ENCODE measurements around the gene MGAT1.
"Not testable (repeated sequence)": the region's sequence is repeated elsewhere in the genome, so short reads cannot be mapped to it uniquely, and the experiment has no call there.

Gene MGAT1

DNA sequence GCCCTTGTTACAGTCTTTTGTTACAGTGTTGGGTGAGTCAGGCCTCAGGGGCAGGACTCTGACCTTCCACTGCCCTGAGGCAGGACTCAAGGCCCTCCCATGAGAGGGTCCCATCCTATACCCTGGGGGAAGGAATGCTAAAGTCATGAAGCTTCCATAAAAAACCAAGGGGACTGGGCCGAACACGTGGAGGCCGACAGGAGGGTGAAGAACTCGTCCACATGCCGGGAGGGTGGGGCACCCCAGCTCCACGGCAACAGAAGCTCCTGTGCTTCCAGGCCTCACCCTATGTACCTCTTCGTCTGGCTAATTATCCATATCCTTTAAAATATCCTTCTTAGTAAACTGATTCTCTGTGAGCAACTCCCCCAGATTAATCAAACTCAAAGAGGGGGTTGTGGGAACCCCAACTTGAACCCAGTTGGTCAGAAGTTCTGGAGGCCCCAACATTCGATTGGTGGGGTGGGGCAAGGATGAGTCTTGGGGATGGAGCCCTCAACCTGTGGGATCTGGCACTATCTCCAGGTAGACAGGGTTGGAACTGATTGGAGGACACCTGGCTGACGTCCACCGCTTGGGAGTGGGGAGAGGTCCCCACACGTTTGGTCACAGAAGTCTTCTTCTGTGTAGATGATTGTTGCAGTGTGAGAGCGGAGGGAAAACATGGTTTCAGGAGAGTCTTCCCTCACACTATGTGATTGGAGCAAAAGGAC is 19.1 kb downstream of the MGAT1 start:
- Histone ChIP-seq H3K79me2 (ENCODE audit: control insufficient read depth, insufficient read depth, low read length, poor library complexity) (peaks cover 4% of the 10 kb centered on the region), H4K91ac (ENCODE audit: low read depth, low read length) (no peak overlapping the region), H3K79me1 (ENCODE audit: low read length) (peaks cover 16% of the 10 kb centered on the region), H3K4ac (ENCODE audit: low read depth, low read length) (no peak overlapping the region), H3K27ac (ENCODE audit: low read depth, low read length) (no peak overlapping the region), H3K9me3 (ENCODE audit: insufficient read depth, low read depth, low read length) (no peaks in the 10 kb centered on the region), H4K8ac (ENCODE audit: low read depth, low read length) (no peak overlapping the region), H2AFZ (ENCODE audit: insufficient read depth, low read length, poor library complexity) (no peak overlapping the region), H4K12ac (ENCODE audit: low read depth, low read length) (no peak overlapping the region), H3K27me3 (ENCODE audit: insufficient read depth, low read length) (no peaks in the 10 kb centered on the region), H3K14ac (ENCODE audit: low read length) (no peak overlapping the region), H3K23ac (ENCODE audit: low read length) (no peak overlapping the region), H3K4me1 (ENCODE audit: control insufficient read depth in 1 of 2, insufficient read depth in 2 of 2, low read length in 2 of 2) (peaks cover 29 to 31% of the 10 kb centered on the region in 2 experiments), H3K18ac (ENCODE audit: low read length) (no peak overlapping the region), H3K4me3 (ENCODE audit: low read depth, low read length) (no peak overlapping the region), H2BK12ac (ENCODE audit: low read length) (no peak overlapping the region), H3K9ac (ENCODE audit: low read length) (no peak overlapping the region), H2AK5ac (ENCODE audit: low read length) (no peak overlapping the region), H2BK5ac (ENCODE audit: low read depth, low read length, poor library complexity) (no peak overlapping the region), H3K4me2 (ENCODE audit: low read length) (no peak overlapping the region), H2BK120ac (ENCODE audit: insufficient read depth, low read length, poor library complexity) (no peak overlapping the region), H3K36me3 (ENCODE audit: control insufficient read depth in 1 of 2, insufficient read depth in 2 of 2, low read length in 2 of 2) (peaks cover 2 to 3% of the 10 kb centered on the region in 2 experiments)
- no CpG with 5 or more reads among the region's 12 CpGs for WGBS (ENCODE audit: extremely low coverage, insufficient coverage, insufficient read length)
- no peak for DNase-seq

- H4K8ac ChIP-seq (ENCODE audit: low read depth, low read length): no peak overlapping the region
- H4K91ac ChIP-seq (ENCODE audit: low read depth, low read length): no peak overlapping the region
- H3K14ac ChIP-seq (ENCODE audit: low read length): no peak overlapping the region
- H3K79me2 ChIP-seq (ENCODE audit: control insufficient read depth, insufficient read depth, low read length, poor library complexity): peaks cover 4% of the 10 kb centered on the region
- H3K9me3 ChIP-seq (ENCODE audit: insufficient read depth, low read depth, low read length): no peaks in the 10 kb centered on the region
- no peak overlapping the region for H4K12ac ChIP-seq (ENCODE audit: low read depth, low read length)
- no peak overlapping the region for H3K9ac ChIP-seq (ENCODE audit: low read length)
- H2AFZ ChIP-seq (ENCODE audit: insufficient read depth, low read length, poor library complexity): no peak overlapping the region
- H3K4me3 ChIP-seq (ENCODE audit: low read depth, low read length): no peak overlapping the region
- no peak overlapping the region for H3K4me2 ChIP-seq (ENCODE audit: low read length)
- H3K27me3 ChIP-seq (ENCODE audit: insufficient read depth, low read length): no peaks in the 10 kb centered on the region
- WGBS (ENCODE audit: extremely low coverage, insufficient coverage, insufficient read length): no CpG with 5 or more reads among the region's 2 CpGs
- no peak overlapping the region for H2BK12ac ChIP-seq (ENCODE audit: low read length)
- H2BK120ac ChIP-seq (ENCODE audit: insufficient read depth, low read length, poor library complexity): no peak overlapping the region
- peaks cover 16% of the 10 kb centered on the region for H3K79me1 ChIP-seq (ENCODE audit: low read length)
- H3K4ac ChIP-seq (ENCODE audit: low read depth, low read length): no peak overlapping the region
- no peak for DNase-seq
- H3K18ac ChIP-seq (ENCODE audit: low read length): no peak overlapping the region
- no peak overlapping the region for H2AK5ac ChIP-seq (ENCODE audit: low read length)
- no peak overlapping the region for H3K23ac ChIP-seq (ENCODE audit: low read length)
- no peak overlapping the region for H2BK5ac ChIP-seq (ENCODE audit: low read depth, low read length, poor library complexity)
- H3K36me3 ChIP-seq (ENCODE audit: control insufficient read depth in 1 of 2, insufficient read depth in 2 of 2, low read length in 2 of 2): peaks cover 0 to 2% of the 10 kb centered on the region in 2 experiments
- peaks cover 24 to 25% of the 10 kb centered on the region in 2 experiments for H3K4me1 ChIP-seq (ENCODE audit: control insufficient read depth in 1 of 2, insufficient read depth in 2 of 2, low read length in 2 of 2)
- no peak overlapping the region for H3K27ac ChIP-seq (ENCODE audit: low read depth, low read length)
Observed at GRCh38 chr5:180782748-180783147, 19.9 kb downstream of the MGAT1 start.

- peaks cover 14% of the 10 kb centered on the region for H3K79me1 ChIP-seq (ENCODE audit: low read length)
- H2AK5ac ChIP-seq (ENCODE audit: low read length); DNase-seq; H3K4me2 ChIP-seq (ENCODE audit: low read length); H3K36me3 ChIP-seq (ENCODE audit: control insufficient read depth in 1 of 2, insufficient read depth in 2 of 2, low read length in 2 of 2); H4K8ac ChIP-seq (ENCODE audit: low read depth, low read length); H3K9me3 ChIP-seq (ENCODE audit: insufficient read depth, low read depth, low read length); H3K79me2 ChIP-seq (ENCODE audit: control insufficient read depth, insufficient read depth, low read length, poor library complexity); H3K4ac ChIP-seq (ENCODE audit: low read depth, low read length); H2BK120ac ChIP-seq (ENCODE audit: insufficient read depth, low read length, poor library complexity); H3K27me3 ChIP-seq (ENCODE audit: insufficient read depth, low read length); H3K27ac ChIP-seq (ENCODE audit: low read depth, low read length); H2AFZ ChIP-seq (ENCODE audit: insufficient read depth, low read length, poor library complexity); H3K14ac ChIP-seq (ENCODE audit: low read length); H3K18ac ChIP-seq (ENCODE audit: low read length); H3K4me3 ChIP-seq (ENCODE audit: low read depth, low read length); H2BK5ac ChIP-seq (ENCODE audit: low read depth, low read length, poor library complexity); H3K23ac ChIP-seq (ENCODE audit: low read length); H4K12ac ChIP-seq (ENCODE audit: low read depth, low read length); H4K91ac ChIP-seq (ENCODE audit: low read depth, low read length); H2BK12ac ChIP-seq (ENCODE audit: low read length); H3K9ac ChIP-seq (ENCODE audit: low read length): not testable (repeated sequence)
- peaks cover 19 to 20% of the 10 kb centered on the region in 2 experiments for H3K4me1 ChIP-seq (ENCODE audit: control insufficient read depth in 1 of 2, insufficient read depth in 2 of 2, low read length in 2 of 2)
- WGBS (ENCODE audit: extremely low coverage, insufficient coverage, insufficient read length): no CpG with 5 or more reads among the region's 14 CpGs
Observed at GRCh38 chr5:180781900-180782326, 20.7 kb downstream of the MGAT1 start.

- Histone ChIP-seq H3K27ac (ENCODE audit: low read depth, low read length) (no peak overlapping the region), H4K12ac (ENCODE audit: low read depth, low read length) (no peak overlapping the region), H3K18ac (ENCODE audit: low read length) (no peak overlapping the region), H3K9me3 (ENCODE audit: insufficient read depth, low read depth, low read length) (no peaks in the 10 kb centered on the region), H4K91ac (ENCODE audit: low read depth, low read length) (no peak overlapping the region), H3K4me3 (ENCODE audit: low read depth, low read length) (no peak overlapping the region), H3K36me3 (ENCODE audit: control insufficient read depth in 1 of 2, insufficient read depth in 2 of 2, low read length in 2 of 2) (no peaks in the 10 kb centered on the region), H2BK5ac (ENCODE audit: low read depth, low read length, poor library complexity) (no peak overlapping the region), H3K79me1 (ENCODE audit: low read length) (peaks cover under 1% of the 10 kb centered on the region), H3K9ac (ENCODE audit: low read length) (no peak overlapping the region), H3K14ac (ENCODE audit: low read length) (no peak overlapping the region), H3K4me2 (ENCODE audit: low read length) (no peak overlapping the region), H3K4me1 (ENCODE audit: control insufficient read depth in 1 of 2, insufficient read depth in 2 of 2, low read length in 2 of 2) (peaks cover 2 to 3% of the 10 kb centered on the region in 2 experiments), H3K23ac (ENCODE audit: low read length) (no peak overlapping the region), H2AFZ (ENCODE audit: insufficient read depth, low read length, poor library complexity) (no peak overlapping the region), H3K4ac (ENCODE audit: low read depth, low read length) (no peak overlapping the region), H3K79me2 (ENCODE audit: control insufficient read depth, insufficient read depth, low read length, poor library complexity) (no peaks in the 10 kb centered on the region), H2BK120ac (ENCODE audit: insufficient read depth, low read length, poor library complexity) (no peak overlapping the region), H2BK12ac (ENCODE audit: low read length) (no peak overlapping the region), H2AK5ac (ENCODE audit: low read length) (no peak overlapping the region), H4K8ac (ENCODE audit: low read depth, low read length) (no peak overlapping the region), H3K27me3 (ENCODE audit: insufficient read depth, low read length) (no peaks in the 10 kb centered on the region)
- DNase-seq: no peak
- WGBS (ENCODE audit: extremely low coverage, insufficient coverage, insufficient read length): no CpG with 5 or more reads among the region's 10 CpGs
Observed at GRCh38 chr5:180779985-180780610, 22.5 kb downstream of the MGAT1 start.

Data from trophoblast cell (in vitro differentiated cells and primary cell).